ENCODE data around the gene INO80D.
A peak's percentile ranks its signal among the peaks of the same experiment; 100 is the strongest.

The INO80D gene

DNA sequence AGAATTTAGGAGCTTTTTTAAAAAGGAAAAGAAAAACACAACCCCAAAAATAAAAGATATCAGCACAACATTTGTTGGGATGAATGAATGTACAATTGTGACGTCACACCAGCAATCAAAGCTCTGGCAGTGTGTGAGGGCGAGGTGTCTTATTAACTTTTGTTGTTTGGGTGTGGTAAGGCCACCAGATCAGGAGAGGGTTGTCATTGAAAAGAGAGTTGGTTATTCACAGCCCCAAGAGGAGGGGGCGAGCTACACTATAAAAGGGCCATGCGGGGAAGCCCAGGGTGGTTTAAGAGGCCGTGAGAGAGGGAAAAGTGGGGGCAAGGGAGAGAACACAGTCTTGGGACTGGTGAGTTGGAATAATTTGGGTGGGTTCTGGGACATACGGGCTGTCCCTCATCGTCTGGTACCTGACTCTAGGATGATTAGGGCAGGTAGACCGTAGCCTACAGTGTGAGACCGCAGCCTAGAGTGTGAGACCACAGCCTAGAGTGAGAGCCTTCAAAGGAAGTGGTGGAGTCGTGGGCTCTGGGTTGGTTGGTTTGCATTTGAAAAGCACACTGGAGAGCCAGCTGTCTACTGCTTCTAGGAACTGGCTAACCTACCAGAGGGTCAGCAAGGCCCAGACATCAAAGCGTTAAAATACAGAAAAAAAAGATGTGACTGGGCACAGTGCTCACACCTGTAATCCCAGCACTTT, 128.4 kb downstream of the INO80D start:
- no peak overlapping the region for H2BK5ac ChIP-seq (ENCODE audit: low read length)
- no peak overlapping the region for H3K27ac ChIP-seq (ENCODE audit: low read depth, low read length)
- no CpG with 5 or more reads among the region's 11 CpGs for whole genome bisulfite sequencing (ENCODE audit: extremely low coverage, insufficient coverage, low lambda C conversion rate)
- DNase-seq = no peak
- no peak overlapping the region for H2AK5ac ChIP-seq (ENCODE audit: low read length)
- H3K23ac ChIP-seq (ENCODE audit: low read length) = no peak overlapping the region
- no peaks in the 10 kb centered on the region for H3K79me1 ChIP-seq (ENCODE audit: low read length)
- H3K36me3 ChIP-seq (ENCODE audit: control insufficient read depth, insufficient read depth, low read length) = no peaks in the 10 kb centered on the region
- H3K27me3 ChIP-seq (ENCODE audit: insufficient read depth, low read length, poor library complexity) = no peaks in the 10 kb centered on the region
- no peak overlapping the region for H3K56ac ChIP-seq (ENCODE audit: low read length)
- no peak overlapping the region for H3K4ac ChIP-seq (ENCODE audit: low read depth, low read length)
- no peak overlapping the region for H3K18ac ChIP-seq (ENCODE audit: low read length)
- no peak overlapping the region for H3K4me3 ChIP-seq (ENCODE audit: low read length)
- H3K4me2 ChIP-seq (ENCODE audit: low read length) = no peak overlapping the region
- no peak overlapping the region for H4K5ac ChIP-seq (ENCODE audit: low read length)
- no peak overlapping the region for H4K8ac ChIP-seq (ENCODE audit: low read depth, low read length)
- no peak overlapping the region for H3K9ac ChIP-seq (ENCODE audit: low read length)
- no peak overlapping the region for H2BK120ac ChIP-seq (ENCODE audit: low read depth, low read length)
- H3K79me2 ChIP-seq (ENCODE audit: control insufficient read depth, insufficient read depth, low read length) = no peaks in the 10 kb centered on the region
- H2BK15ac ChIP-seq (replicated peaks; ENCODE audit: low read depth) = no peak overlapping the region
- no peaks in the 10 kb centered on the region for H3K4me1 ChIP-seq (ENCODE audit: control insufficient read depth, low read depth, low read length)

DNA sequence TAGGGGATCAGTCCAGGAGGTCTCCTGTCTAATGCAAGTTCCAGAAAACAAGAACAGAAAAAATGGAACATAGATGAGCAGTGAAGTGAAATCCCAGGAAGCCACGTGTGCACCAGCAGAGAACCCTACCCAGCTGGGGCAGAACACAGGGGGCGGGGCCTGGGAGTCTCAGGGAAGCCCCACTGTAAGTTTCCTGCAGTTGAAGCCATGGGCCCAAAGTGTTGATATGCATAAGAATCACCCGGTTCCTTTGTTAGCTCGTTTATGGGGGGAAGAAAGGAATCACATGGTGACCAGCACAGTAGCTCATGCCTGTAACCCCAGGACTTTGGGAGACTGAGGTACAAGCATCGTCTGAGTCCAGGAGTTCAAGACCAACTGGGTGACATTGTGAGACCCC, 131.3 kb downstream of the INO80D start:
- Histone ChIP-seq H4K8ac (ENCODE audit: low read depth, low read length) (no peak overlapping the region), H3K27ac (ENCODE audit: low read depth, low read length) (no peak overlapping the region), H4K5ac (ENCODE audit: low read length) (no peak overlapping the region), H2BK120ac (ENCODE audit: low read depth, low read length) (no peak overlapping the region), H2BK15ac (replicated peaks; ENCODE audit: low read depth) (no peak overlapping the region), H2AK5ac (ENCODE audit: low read length) (no peak overlapping the region), H3K4me3 (ENCODE audit: low read length) (no peak overlapping the region), H3K18ac (ENCODE audit: low read length) (no peak overlapping the region), H3K4ac (ENCODE audit: low read depth, low read length) (no peak overlapping the region), H3K79me2 (ENCODE audit: control insufficient read depth, insufficient read depth, low read length) (no peaks in the 10 kb centered on the region), H3K79me1 (ENCODE audit: low read length) (no peaks in the 10 kb centered on the region), H2BK5ac (ENCODE audit: low read length) (no peak overlapping the region), H3K9ac (ENCODE audit: low read length) (no peak overlapping the region), H3K36me3 (ENCODE audit: control insufficient read depth, insufficient read depth, low read length) (no peaks in the 10 kb centered on the region), H3K56ac (ENCODE audit: low read length) (no peak overlapping the region), H3K4me2 (ENCODE audit: low read length) (no peak overlapping the region), H3K27me3 (ENCODE audit: insufficient read depth, low read length, poor library complexity) (no peaks in the 10 kb centered on the region), H3K23ac (ENCODE audit: low read length) (no peak overlapping the region), H3K4me1 (ENCODE audit: control insufficient read depth, low read depth, low read length) (no peaks in the 10 kb centered on the region)
- WGBS (ENCODE audit: extremely low coverage, insufficient coverage, low lambda C conversion rate) = no CpG with 5 or more reads among the region's 5 CpGs
- DNase-seq = no peak

DNA sequence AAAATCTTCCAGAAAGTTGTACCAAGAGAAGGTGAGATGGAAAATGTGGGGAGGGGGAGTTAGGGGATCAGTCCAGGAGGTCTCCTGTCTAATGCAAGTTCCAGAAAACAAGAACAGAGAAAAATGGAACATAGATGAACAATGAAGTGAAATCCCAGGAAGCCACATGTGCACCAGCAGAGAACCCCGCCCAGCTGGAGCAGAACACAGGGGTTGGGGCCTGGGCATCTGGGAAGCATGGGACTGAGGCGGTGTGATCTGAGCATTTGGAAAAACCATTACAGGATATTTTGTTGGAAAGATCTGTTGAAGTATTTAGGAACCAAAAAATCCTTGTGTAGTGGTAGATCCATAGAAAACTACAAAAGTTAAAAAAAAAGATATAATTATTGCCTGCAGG, 133.7 kb downstream of the INO80D start:
- no CpG with 5 or more reads among the region's 2 CpGs for WGBS (ENCODE audit: extremely low coverage, insufficient coverage, low lambda C conversion rate)
- DNase-seq = no peak

DNA sequence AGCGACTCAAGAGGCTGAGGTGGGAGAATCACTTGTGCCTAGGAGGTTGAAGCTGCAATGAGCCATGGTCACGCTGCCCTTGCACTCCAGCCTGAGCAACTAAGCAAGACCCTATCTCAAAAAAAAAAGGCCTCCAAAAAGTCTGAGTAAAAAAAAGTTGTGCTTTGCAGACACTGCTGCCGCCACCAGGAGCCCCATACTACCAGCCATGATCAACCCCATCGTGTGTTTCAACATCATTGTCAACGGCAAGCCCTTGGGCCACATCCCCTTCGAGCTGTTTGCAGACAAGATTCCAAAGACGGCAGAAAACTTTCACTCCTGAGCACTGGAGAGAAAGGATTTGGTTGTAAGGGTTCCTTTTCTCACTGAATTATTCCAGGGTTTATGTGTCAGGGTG, 137.1 kb downstream of the INO80D start:
- Histone ChIP-seq H3K4me2 (ENCODE audit: low read length) (no peak overlapping the region), H4K8ac (ENCODE audit: low read depth, low read length) (no peak overlapping the region)

More for the DNA sequence above, 133.7 kb downstream of the INO80D start:
- Histone ChIP-seq H3K36me3 (ENCODE audit: control insufficient read depth, insufficient read depth, low read length) (no peaks in the 10 kb centered on the region), H3K4me2 (ENCODE audit: low read length) (no peak overlapping the region), H2BK5ac (ENCODE audit: low read length) (no peak overlapping the region), H2AK5ac (ENCODE audit: low read length) (no peak overlapping the region), H3K27me3 (ENCODE audit: insufficient read depth, low read length, poor library complexity) (no peaks in the 10 kb centered on the region), H3K18ac (ENCODE audit: low read length) (no peak overlapping the region), H3K9ac (ENCODE audit: low read length) (no peak overlapping the region), H4K5ac (ENCODE audit: low read length) (no peak overlapping the region), H3K23ac (ENCODE audit: low read length) (no peak overlapping the region), H3K4me3 (ENCODE audit: low read length) (no peak overlapping the region), H2BK15ac (replicated peaks; ENCODE audit: low read depth) (no peak overlapping the region), H3K79me1 (ENCODE audit: low read length) (no peaks in the 10 kb centered on the region), H3K4me1 (ENCODE audit: control insufficient read depth, low read depth, low read length) (no peaks in the 10 kb centered on the region), H3K56ac (ENCODE audit: low read length) (no peak overlapping the region), H3K4ac (ENCODE audit: low read depth, low read length) (no peak overlapping the region), H2BK120ac (ENCODE audit: low read depth, low read length) (no peak overlapping the region), H3K79me2 (ENCODE audit: control insufficient read depth, insufficient read depth, low read length) (no peaks in the 10 kb centered on the region), H4K8ac (ENCODE audit: low read depth, low read length) (no peak overlapping the region), H3K27ac (ENCODE audit: low read depth, low read length) (no peak overlapping the region)

DNA sequence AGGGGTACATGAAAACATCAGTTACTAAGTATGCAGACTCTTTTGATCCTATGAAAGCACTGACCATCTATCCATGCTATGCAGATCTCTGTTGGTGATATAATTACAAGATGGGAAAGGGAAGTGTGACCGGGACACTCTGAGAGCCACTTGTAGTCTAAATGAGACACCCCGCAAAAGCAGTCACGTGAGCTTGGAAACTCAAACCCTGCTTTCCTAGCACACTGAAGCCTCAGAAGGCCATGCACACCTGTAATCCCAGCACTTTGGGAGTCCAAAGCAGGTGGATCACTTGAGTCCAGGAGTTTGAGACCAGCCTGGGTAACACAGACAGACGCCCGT, 137.5 kb downstream of the INO80D start:
- WGBS (ENCODE audit: extremely low coverage, insufficient coverage, low lambda C conversion rate) = no CpG with 5 or more reads among the region's 5 CpGs
- no peaks in the 10 kb centered on the region for H3K27me3 ChIP-seq (ENCODE audit: insufficient read depth, low read length, poor library complexity)
- no peak for DNase-seq

More for the DNA sequence above, 137.1 kb downstream of the INO80D start:
- Histone ChIP-seq H2BK120ac (ENCODE audit: low read depth, low read length) (no peak overlapping the region), H3K18ac (ENCODE audit: low read length) (no peak overlapping the region), H3K56ac (ENCODE audit: low read length) (no peak overlapping the region), H3K27me3 (ENCODE audit: insufficient read depth, low read length, poor library complexity) (no peaks in the 10 kb centered on the region), H3K79me2 (ENCODE audit: control insufficient read depth, insufficient read depth, low read length) (no peaks in the 10 kb centered on the region), H3K4me1 (ENCODE audit: control insufficient read depth, low read depth, low read length) (no peaks in the 10 kb centered on the region), H3K79me1 (ENCODE audit: low read length) (no peaks in the 10 kb centered on the region), H2BK15ac (replicated peaks; ENCODE audit: low read depth) (no peak overlapping the region), H3K27ac (ENCODE audit: low read depth, low read length) (no peak overlapping the region), H3K4ac (ENCODE audit: low read depth, low read length) (no peak overlapping the region), H3K36me3 (ENCODE audit: control insufficient read depth, insufficient read depth, low read length) (no peaks in the 10 kb centered on the region), H4K5ac (ENCODE audit: low read length) (no peak overlapping the region), H2AK5ac (ENCODE audit: low read length) (no peak overlapping the region), H3K4me3 (ENCODE audit: low read length) (no peak overlapping the region), H2BK5ac (ENCODE audit: low read length) (no peak overlapping the region), H3K23ac (ENCODE audit: low read length) (no peak overlapping the region), H3K9ac (ENCODE audit: low read length) (no peak overlapping the region)
- peak; percentile 45 for DNase-seq
- WGBS (ENCODE audit: extremely low coverage, insufficient coverage, low lambda C conversion rate) = no CpG with 5 or more reads among the region's 7 CpGs

More for the DNA sequence above, 137.5 kb downstream of the INO80D start:
- Histone ChIP-seq H3K9ac (ENCODE audit: low read length) (no peak overlapping the region), H3K79me1 (ENCODE audit: low read length) (no peaks in the 10 kb centered on the region), H3K18ac (ENCODE audit: low read length) (no peak overlapping the region), H3K56ac (ENCODE audit: low read length) (no peak overlapping the region), H2AK5ac (ENCODE audit: low read length) (no peak overlapping the region), H3K4me1 (ENCODE audit: control insufficient read depth, low read depth, low read length) (no peaks in the 10 kb centered on the region), H3K4me3 (ENCODE audit: low read length) (no peak overlapping the region), H4K5ac (ENCODE audit: low read length) (no peak overlapping the region), H3K4me2 (ENCODE audit: low read length) (no peak overlapping the region), H3K36me3 (ENCODE audit: control insufficient read depth, insufficient read depth, low read length) (no peaks in the 10 kb centered on the region), H3K4ac (ENCODE audit: low read depth, low read length) (no peak overlapping the region), H2BK15ac (replicated peaks; ENCODE audit: low read depth) (no peak overlapping the region), H4K8ac (ENCODE audit: low read depth, low read length) (no peak overlapping the region), H2BK5ac (ENCODE audit: low read length) (no peak overlapping the region), H3K23ac (ENCODE audit: low read length) (no peak overlapping the region), H3K79me2 (ENCODE audit: control insufficient read depth, insufficient read depth, low read length) (no peaks in the 10 kb centered on the region), H3K27ac (ENCODE audit: low read depth, low read length) (no peak overlapping the region), H2BK120ac (ENCODE audit: low read depth, low read length) (no peak overlapping the region)
